ENCODE results near the gene SIDT2.

The SIDT2 gene

GRCh38 chr11:117189191-117189940, 10.8 kb downstream of the SIDT2 start:
- DNase-seq: peak; percentile 15

GRCh38 chr11:117189941-117190544, 11.5 kb downstream of the SIDT2 start:
- DNase-seq: peak; percentile 16

GRCh38 chr11:117191680-117192400, 13.3 kb downstream of the SIDT2 start:
- no peak for DNase-seq

GRCh38 chr11:117192401-117192875, 13.9 kb downstream of the SIDT2 start:
- no peak for DNase-seq

- DNase-seq: no peak
These were observed 14.8 kb downstream of the SIDT2 start for GRCh38 chr11:117193130-117194020.

GRCh38 chr11:117194267-117194666, 15.7 kb downstream of the SIDT2 start:
- DNase-seq: no peak

- no peak for DNase-seq
These were observed 16.7 kb downstream of the SIDT2 start for GRCh38 chr11:117195258-117195657.

GRCh38 chr11:117195761-117196160, 17.2 kb downstream of the SIDT2 start:
- no peak for DNase-seq

GRCh38 chr11:117197006-117197405, 18.5 kb downstream of the SIDT2 start:
- DNase-seq: no peak

- DNase-seq: peak; percentile 59
These were observed 19.2 kb downstream of the SIDT2 start for GRCh38 chr11:117197516-117198456.

- DNase-seq: no peak
These were observed 20.1 kb downstream of the SIDT2 start for GRCh38 chr11:117198613-117199012.

- DNase-seq: peak; percentile 92
These were observed 20.7 kb downstream of the SIDT2 start, which contains the start of gene TAGLN for GRCh38 chr11:117199053-117199915. TSS of gene TAGLN (plus strand) at chr11:117199370. CDS start at chr11:117203014, 3,644 bp downstream.

- DNase-seq: no peak
These were observed 21.6 kb downstream of the SIDT2 start for GRCh38 chr11:117199916-117200812.

GRCh38 chr11:117200813-117201657, 22.5 kb downstream of the SIDT2 start:
- DNase-seq: no peak

- DNase-seq: no peak
These were observed 23.2 kb downstream of the SIDT2 start for GRCh38 chr11:117201658-117202305.

GRCh38 chr11:117202386-117203068, 24.0 kb downstream of the SIDT2 start:
- no peak for DNase-seq

- no peak for DNase-seq
These were observed 24.5 kb downstream of the SIDT2 start for GRCh38 chr11:117203069-117203407.
